GM12891 (cell line): ENCODE measurements around the gene FAM110A.

ENCODE experiments used
- POLR2A ChIP-seq: IDR thresholded peaks from 2 replicates; pipeline ENCODE4 v1.6.1; 2011; ENCODE audit warnings: low read depth, low read length, control low read depth
- POLR2AphosphoS5 ChIP-seq: IDR thresholded peaks from 2 replicates; pipeline ENCODE4 v1.6.1; 2011; ENCODE audit warnings: low read depth, low read length, control low read depth
- TAF1 ChIP-seq: IDR thresholded peaks from 2 replicates; pipeline ENCODE4 v1.6.1; 2011; ENCODE audit warnings: low read depth, low read length, control low read depth

DNA sequence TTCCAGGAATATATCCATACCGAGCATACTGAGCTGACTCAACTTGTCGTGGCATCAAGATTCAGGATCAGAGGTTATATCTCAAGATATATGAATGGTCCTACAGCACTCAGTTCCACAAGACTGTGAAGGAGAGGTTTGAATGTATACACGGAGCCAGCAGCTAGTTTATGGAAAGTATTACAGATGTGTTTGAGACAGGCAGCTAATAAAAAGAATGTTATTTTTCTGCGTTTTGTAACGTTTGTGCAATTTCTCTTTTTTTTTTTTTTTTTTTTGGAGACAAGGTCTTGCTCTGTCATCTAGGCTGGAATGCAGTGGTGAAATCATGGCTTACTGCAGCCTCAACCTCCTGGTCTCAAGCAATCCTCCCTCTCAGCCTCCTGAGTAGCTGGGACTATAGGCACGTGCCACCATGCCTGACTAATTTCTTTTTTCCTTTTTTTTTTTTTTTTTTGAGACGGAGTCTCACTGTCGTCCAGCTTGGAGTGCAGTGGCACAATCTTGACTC lies 3.4 kb upstream of the FAM110A start:
- TF ChIP-seq POLR2AphosphoS5 (no peak), TAF1 (no peak), POLR2A (no peak)
